Right atrium auricular region (tissue), 2 donors: ENCODE results near the gene SPAG6. TPM values are rescaled to one million over a fixed set of nuclear protein-coding genes. Genes with fewer than 3 reads are reported as not detected.
"Not testable (repeated sequence)": the region's sequence is repeated elsewhere in the genome, so short reads cannot be mapped to it uniquely, and the experiment has no call there.

Experiments
- DNase-seq: peaks from one replicate; pipeline ENCODE4 v3.0.0-alpha.2; 2019; ENCODE audit warnings: low spot score
- H3K27ac ChIP-seq, 2 donors: fragments of 200-600 bp; sonication (generic); 1 replicate in 1 of 2; 2 replicates in 1 of 2; pipeline ENCODE4 v1.5.1; 2016 to 2019
- H3K27me3 ChIP-seq, 2 donors: fragments of 200-600 bp; sonication (generic); one replicate each; pipeline versions ENCODE4 v1.5.1 to v1.6.0; 2017 to 2019
- H3K36me3 ChIP-seq: fragments of 200-600 bp; sonication (generic); one replicate; pipeline ENCODE4 v1.5.1; 2016
- H3K4me1 ChIP-seq, 2 donors: fragments of 200-600 bp; sonication (generic); one replicate each; pipeline versions ENCODE4 v1.5.1 to v1.6.0; 2017 to 2019
- H3K4me3 ChIP-seq, 2 donors: fragments of 200-600 bp; sonication (generic); 1 replicate in 1 of 2; 2 replicates in 1 of 2; pipeline ENCODE4 v1.5.1; 2017 to 2019; ENCODE audit warnings: mild to moderate bottlenecking in 1 of 2, moderate library complexity in 1 of 2
- H3K9me3 ChIP-seq, 2 donors: fragments of 200-600 bp; sonication (generic); one replicate each; pipeline ENCODE4 v1.5.1; 2019
- CTCF ChIP-seq, 2 donors: fragments of 200-600 bp; sonication (generic); IDR thresholded peaks; one replicate each; pipeline ENCODE4 v1.5.1; 2019; ENCODE audit warnings: antibody characterized with exemption in 2 of 2
- total RNA-seq, 2 donors: library from RNA; depleted of rRNA; stranded (reverse); fragments of >200 nt; gene quantifications; one replicate each; pipeline ENCODE4 v1.1.0, GENCODE V29; 2016

The SPAG6 gene
- total RNA-seq, 2 donors from 2014 or later = not detected

- no peaks in the 10 kb centered on the region for H3K36me3 ChIP-seq
- no peak overlapping the region for H3K4me3 ChIP-seq
- no peaks in the 10 kb centered on the region for H3K9me3 ChIP-seq
- no peak for DNase-seq
- no peaks in the 10 kb centered on the region for H3K27me3 ChIP-seq
- H3K27ac ChIP-seq = no peak overlapping the region
- no peaks in the 10 kb centered on the region for H3K4me1 ChIP-seq
- TF ChIP-seq CTCF (IDR thresholded peaks at IDR 0.05) = no peak
Observed at GRCh38 chr10:22309180-22310000, 35.9 kb upstream of the SPAG6 start.

- not testable (repeated sequence) for H3K4me3 ChIP-seq, H3K27ac ChIP-seq, H3K4me1 ChIP-seq, H3K9me3 ChIP-seq, H3K27me3 ChIP-seq, H3K36me3 ChIP-seq, DNase-seq
Observed at GRCh38 chr10:22310012-22310411, 35.3 kb upstream of the SPAG6 start.

GRCh38 chr10:22310928-22311327, 34.4 kb upstream of the SPAG6 start:
- H3K27ac ChIP-seq = no peak overlapping the region
- H3K4me1 ChIP-seq = peaks cover 0 to 7% of the 10 kb centered on the region in 2 donors
- H3K27me3 ChIP-seq = no peaks in the 10 kb centered on the region
- DNase-seq = no peak
- no peaks in the 10 kb centered on the region for H3K9me3 ChIP-seq
- H3K4me3 ChIP-seq = no peak overlapping the region
- H3K36me3 ChIP-seq = no peaks in the 10 kb centered on the region
- TF ChIP-seq CTCF (IDR thresholded peaks at IDR 0.05) = no peak

GRCh38 chr10:22314852-22315251, 30.4 kb upstream of the SPAG6 start:
- no peak for DNase-seq
- Histone ChIP-seq H3K4me1 (peaks cover 0 to 26% of the 10 kb centered on the region in 2 donors), H3K27me3 (no peaks in the 10 kb centered on the region), H3K27ac (no peak overlapping the region), H3K9me3 (no peaks in the 10 kb centered on the region), H3K4me3 (no peak overlapping the region), H3K36me3 (no peaks in the 10 kb centered on the region)
- TF ChIP-seq CTCF (IDR thresholded peaks at IDR 0.05) = no peak

- no peak for DNase-seq
- TF ChIP-seq CTCF (IDR thresholded peaks at IDR 0.05) = no peak
- Histone ChIP-seq H3K36me3 (no peaks in the 10 kb centered on the region), H3K4me1 (peaks cover 0 to 26% of the 10 kb centered on the region in 2 donors), H3K9me3 (no peaks in the 10 kb centered on the region), H3K27ac (peak overlapping the region; percentile 96 to 97), H3K27me3 (no peaks in the 10 kb centered on the region), H3K4me3 (peak overlapping the region; percentile 71 to 82)
Observed at GRCh38 chr10:22315455-22316285, 29.6 kb upstream of the SPAG6 start.
